Ishikawa (cell line): ENCODE data around the gene TMUB1.

Experiments
- EP300 ChIP-seq: IDR thresholded peaks from 2 replicates; pipeline ENCODE4 v1.6.1; 2012; ENCODE audit warnings: borderline replicate concordance
- TEAD4 ChIP-seq: IDR thresholded peaks from 2 replicates; pipeline ENCODE4 v1.6.1; 2012

GRCh38 chr7:151125470-151125845 lies 42.2 kb upstream of the TMUB1 start:
- 0 out of 2 replicates have a peak, but pooled peaks have one; percentile 27 for TF ChIP-seq EP300
- TF ChIP-seq TEAD4, result no peak
